ENCODE results near the gene RBM20.

Gene RBM20

GRCh38 chr10:110784198-110784597 lies 140.1 kb downstream of the RBM20 start:
- no peak for DNase-seq (ENCODE audit: low read depth in 2 of 2)

- DNase-seq (ENCODE audit: low read depth in 2 of 2) = no peak
Observed at GRCh38 chr10:110786172-110786571, 142.0 kb downstream of the RBM20 start.

- DNase-seq (ENCODE audit: low read depth in 2 of 2) = no peak
Observed at GRCh38 chr10:110788620-110789385, 144.7 kb downstream of the RBM20 start.

- DNase-seq (ENCODE audit: low read depth in 2 of 2) = no peak
Observed at GRCh38 chr10:110789604-110790433, 145.7 kb downstream of the RBM20 start.

GRCh38 chr10:110790913-110791506 lies 146.9 kb downstream of the RBM20 start:
- no peak for DNase-seq (ENCODE audit: low read depth in 2 of 2)

GRCh38 chr10:110791541-110792073 lies 147.5 kb downstream of the RBM20 start:
- DNase-seq (ENCODE audit: low read depth in 2 of 2) = no peak

GRCh38 chr10:110792476-110793125 lies 148.5 kb downstream of the RBM20 start:
- DNase-seq (ENCODE audit: low read depth in 2 of 2) = no peak

- no peak for DNase-seq (ENCODE audit: low read depth in 2 of 2)
Observed at GRCh38 chr10:110793128-110793812, 149.1 kb downstream of the RBM20 start.

- no peak for DNase-seq (ENCODE audit: low read depth in 2 of 2)
Observed at GRCh38 chr10:110793886-110794285, 149.8 kb downstream of the RBM20 start.

- DNase-seq (ENCODE audit: low read depth in 2 of 2) = no peak
Observed at GRCh38 chr10:110794808-110795207, 150.7 kb downstream of the RBM20 start.

GRCh38 chr10:110797416-110797815 lies 153.3 kb downstream of the RBM20 start:
- DNase-seq (ENCODE audit: low read depth in 2 of 2) = no peak

GRCh38 chr10:110798340-110798739 lies 154.2 kb downstream of the RBM20 start:
- DNase-seq (ENCODE audit: low read depth in 2 of 2) = no peak

- no peak for DNase-seq (ENCODE audit: low read depth in 2 of 2)
Observed at GRCh38 chr10:110802090-110802489, 158.0 kb downstream of the RBM20 start.

GRCh38 chr10:110802551-110803238 lies 158.6 kb downstream of the RBM20 start:
- DNase-seq (ENCODE audit: low read depth in 2 of 2) = no peak

GRCh38 chr10:110803239-110803749 lies 159.2 kb downstream of the RBM20 start:
- no peak for DNase-seq (ENCODE audit: low read depth in 2 of 2)

- peak in 1 of 2 donors; percentile 20 for DNase-seq (ENCODE audit: low read depth in 2 of 2)
Observed at GRCh38 chr10:110803830-110804338, 159.7 kb downstream of the RBM20 start.

- DNase-seq (ENCODE audit: low read depth in 2 of 2) = no peak
Observed at GRCh38 chr10:110804376-110804775, 160.2 kb downstream of the RBM20 start.

GRCh38 chr10:110805292-110805691 lies 161.2 kb downstream of the RBM20 start:
- DNase-seq (ENCODE audit: low read depth in 2 of 2) = no peak

GRCh38 chr10:110806335-110806734 lies 162.2 kb downstream of the RBM20 start:
- DNase-seq (ENCODE audit: low read depth in 2 of 2) = no peak

- DNase-seq (ENCODE audit: low read depth in 2 of 2) = no peak
Observed at GRCh38 chr10:110808123-110808522, 164.0 kb downstream of the RBM20 start.
